GM18951 (cell line): ENCODE measurements around the gene EDEM3.

Experiments
- POLR2A ChIP-seq: IDR thresholded peaks from 4 replicates; pipeline ENCODE4 v1.6.1; 2011; ENCODE audit warnings: mild to moderate bottlenecking; ENCODE audit not compliant: insufficient read length, insufficient read depth; ENCODE audit errors: extremely low read depth
- in situ Hi-C: fragments of 300-500 bp; cut with MboI; formaldehyde crosslinking; loops from one replicate; pipeline ENCODE4 v1.12.0; 2022; ENCODE audit warnings: low sequenced_read_pairs, mixed read lengths, inconsistent platforms; ENCODE audit not compliant: unreplicated experiment

The EDEM3 gene

GRCh38 chr1:184757891-184758290 is 3.2 kb upstream of the EDEM3 start:
- no peak for TF ChIP-seq POLR2A
- in situ Hi-C loops, result no loop called here

DNA sequence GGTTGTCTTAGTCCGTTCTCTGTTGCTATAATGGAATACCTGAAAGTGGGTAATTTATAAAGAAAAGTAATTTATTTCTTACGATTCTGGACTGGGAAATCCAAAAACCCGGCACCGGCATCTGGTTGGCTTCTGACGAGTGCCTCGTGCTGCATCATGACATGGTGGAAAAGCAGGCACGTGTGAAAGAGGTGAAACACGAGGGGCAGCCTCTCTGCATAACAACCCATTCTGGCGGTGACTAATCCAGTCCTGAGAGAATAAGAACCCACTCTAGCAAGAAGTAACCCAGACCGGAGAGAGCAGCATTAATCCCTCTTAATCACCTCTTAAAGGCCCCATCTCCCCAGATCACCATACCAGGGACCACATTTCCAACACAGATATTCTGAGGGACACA is 2.7 kb upstream of the EDEM3 start:
- no peak for TF ChIP-seq POLR2A

DNA sequence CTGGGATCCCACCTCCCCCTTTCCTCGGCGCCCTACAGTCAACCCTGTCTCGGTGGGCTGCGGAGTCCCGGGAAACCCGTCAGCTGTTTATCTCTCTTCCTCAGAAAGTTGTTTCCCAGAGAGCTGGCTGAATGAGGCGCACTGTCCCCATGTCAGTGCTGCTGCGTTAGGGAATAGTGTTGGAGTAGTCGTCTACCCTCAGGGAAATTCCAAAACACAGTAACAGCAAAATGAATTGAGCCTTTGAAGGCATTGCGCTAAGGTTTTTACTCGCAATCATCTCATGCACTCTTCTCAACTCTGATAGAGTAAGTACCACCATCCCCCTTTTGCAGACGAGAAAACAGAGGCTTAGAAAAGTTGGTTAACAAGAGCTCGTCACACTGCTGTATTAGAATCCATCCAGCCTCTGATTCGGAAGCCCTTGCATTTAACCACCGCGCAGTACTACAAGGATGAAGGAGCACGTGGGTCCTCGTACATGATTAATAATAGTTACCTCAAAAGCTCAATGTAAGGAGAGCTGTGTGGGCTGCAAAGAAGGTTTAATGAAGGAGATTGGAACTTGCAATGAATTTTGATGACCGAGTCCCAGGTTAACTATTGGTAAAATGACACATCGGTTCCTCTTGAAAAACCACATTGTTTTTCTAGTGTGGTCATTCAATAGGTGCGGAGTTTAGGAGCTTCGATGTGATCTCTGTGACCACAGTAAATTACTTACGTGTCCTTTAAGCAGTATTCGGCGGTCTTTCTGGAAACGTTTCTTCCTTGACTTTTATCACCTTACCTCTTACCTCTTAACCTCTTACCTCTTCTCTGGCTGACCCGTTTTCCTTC is 788 bp upstream of the EDEM3 start:
- in situ Hi-C loops, result no loop called here
- no peak for TF ChIP-seq POLR2A

More for the DNA sequence above, 2.7 kb upstream of the EDEM3 start:
- in situ Hi-C loops, result no loop called here

DNA sequence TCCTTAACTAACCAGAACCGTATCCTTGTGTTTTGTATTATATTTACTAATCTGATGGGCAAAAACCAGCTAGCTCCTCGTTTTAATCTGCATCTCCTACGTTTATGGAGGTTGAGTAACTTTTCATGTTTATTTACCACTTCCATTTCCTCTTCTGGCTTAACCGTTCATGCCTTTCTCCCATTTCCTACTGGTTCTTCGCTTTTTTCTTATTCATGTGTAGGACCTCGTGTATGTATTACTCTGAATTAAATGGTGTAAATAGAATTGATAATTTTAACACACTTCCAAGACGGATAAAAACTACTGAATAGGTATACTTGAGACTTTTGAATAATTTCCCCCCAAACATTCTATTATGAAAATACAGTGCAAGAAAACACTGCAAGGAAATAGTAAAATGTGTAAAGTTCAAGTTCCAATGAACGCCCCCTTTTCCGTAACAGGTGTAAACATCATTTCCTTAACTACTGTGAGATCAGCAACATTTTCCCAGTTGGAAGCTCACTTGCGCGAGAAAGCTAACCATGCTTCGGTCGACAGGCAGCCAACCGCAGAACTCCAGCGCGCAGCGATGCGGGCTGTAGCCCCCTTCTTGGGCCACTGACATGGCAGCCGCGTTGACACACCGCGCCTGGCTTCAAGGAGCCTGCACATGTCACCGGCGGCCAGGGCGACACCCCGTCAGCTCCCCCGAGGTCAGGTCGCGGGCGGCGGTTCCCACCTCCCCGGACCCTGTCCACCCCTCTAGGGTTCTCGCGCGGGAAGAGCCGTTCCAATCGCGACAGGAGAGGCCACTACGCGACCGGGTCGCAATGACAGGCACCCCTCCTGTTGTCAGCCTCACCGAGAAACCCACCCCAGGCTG is 816 bp downstream of the EDEM3 start:
- in situ Hi-C loops, result no loop called here
- TF ChIP-seq POLR2A, result no peak

- in situ Hi-C loops, result no loop called here
- TF ChIP-seq POLR2A, result no peak
Measured at GRCh38 chr1:184753117-184753516, 1.5 kb downstream of the EDEM3 start.

DNA sequence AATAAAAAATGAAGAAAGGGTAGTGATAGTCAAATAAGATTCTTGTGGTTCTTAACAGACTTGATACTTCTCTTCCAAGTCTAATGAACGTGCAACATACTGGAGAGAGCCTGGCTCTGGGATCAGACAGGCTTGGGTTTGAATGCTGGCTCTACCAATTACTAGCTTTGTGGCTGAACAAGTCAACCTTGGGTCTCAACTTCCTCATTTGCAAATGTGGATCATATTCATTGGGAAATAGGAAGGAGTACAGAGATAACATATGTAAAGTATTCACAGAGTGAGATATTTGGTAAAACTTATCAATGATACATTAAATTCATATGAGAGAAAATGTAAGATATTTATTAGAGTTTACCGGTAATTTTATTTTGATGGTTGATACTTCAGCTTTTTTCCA is 2.0 kb downstream of the EDEM3 start:
- in situ Hi-C loops, result no loop called here

DNA sequence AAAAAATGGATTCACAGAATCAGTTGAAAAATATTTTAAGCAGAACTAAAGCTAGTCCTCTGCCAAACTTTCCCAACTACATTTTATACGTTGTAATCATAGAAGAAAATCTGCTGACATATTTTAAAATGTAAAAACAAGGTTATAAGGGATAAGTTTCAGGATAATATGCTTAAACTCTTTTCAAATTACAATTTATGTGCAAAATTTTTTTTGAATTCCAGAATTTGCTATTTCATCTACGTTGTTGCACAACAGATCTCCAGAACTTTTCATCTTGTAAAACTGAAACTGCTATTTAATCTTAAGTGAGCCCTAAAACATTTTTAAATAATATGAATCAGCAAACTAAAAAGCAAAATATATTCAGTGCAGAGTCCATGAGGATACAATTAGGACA is 5.9 kb downstream of the EDEM3 start:
- in situ Hi-C loops, result no loop called here
- TF ChIP-seq POLR2A, result no peak

More for the DNA sequence above, 2.0 kb downstream of the EDEM3 start:
- no peak for TF ChIP-seq POLR2A

DNA sequence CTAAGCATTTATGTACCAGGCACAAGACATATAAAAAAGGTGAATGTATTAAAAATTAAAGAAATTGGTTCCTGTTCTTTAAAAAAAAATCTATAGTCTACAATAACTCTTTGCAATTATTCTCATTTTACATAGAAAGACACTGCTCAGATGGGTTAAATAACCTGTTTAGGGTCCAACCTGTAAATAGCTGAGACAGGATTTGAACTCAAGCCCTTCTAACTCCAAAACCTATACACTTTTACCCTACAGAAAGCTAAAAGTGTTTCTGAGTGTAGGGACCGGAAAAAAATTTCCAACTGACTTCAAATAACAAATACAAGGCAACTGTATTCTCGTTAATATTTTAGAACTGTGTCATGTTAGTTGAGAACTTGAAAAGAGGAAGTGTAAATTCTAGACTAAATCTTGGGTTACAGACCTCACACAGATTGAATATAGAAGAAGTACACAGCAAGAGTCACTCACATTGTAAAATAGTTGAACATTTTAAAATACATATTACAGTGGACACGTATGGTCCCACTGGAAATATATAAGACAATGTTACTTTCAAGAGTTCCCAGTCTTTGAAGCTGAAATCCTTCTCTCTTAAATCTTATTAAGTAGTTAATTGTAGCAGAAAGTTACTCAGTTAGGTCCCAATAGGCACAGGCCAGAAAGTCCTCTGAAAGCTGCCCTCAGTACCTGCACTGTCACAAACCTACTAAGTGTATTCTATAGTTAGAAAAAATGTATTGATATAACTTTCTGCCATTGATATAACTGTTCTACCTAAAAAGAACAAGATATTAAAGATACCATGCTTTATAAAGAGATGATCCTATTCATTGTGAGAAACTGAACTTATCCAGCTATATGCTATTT is 7.3 kb downstream of the EDEM3 start:
- in situ Hi-C loops, result no loop called here
- TF ChIP-seq POLR2A, result no peak

- in situ Hi-C loops, result no loop called here
- TF ChIP-seq POLR2A, result no peak
Measured at GRCh38 chr1:184745929-184746638, 8.6 kb downstream of the EDEM3 start.

GRCh38 chr1:184745110-184745509 is 9.5 kb downstream of the EDEM3 start:
- TF ChIP-seq POLR2A, result no peak
- in situ Hi-C loops, result no loop called here

- in situ Hi-C loops, result no loop called here
- no peak for TF ChIP-seq POLR2A
Measured at GRCh38 chr1:184743062-184743756, 11.4 kb downstream of the EDEM3 start.

DNA sequence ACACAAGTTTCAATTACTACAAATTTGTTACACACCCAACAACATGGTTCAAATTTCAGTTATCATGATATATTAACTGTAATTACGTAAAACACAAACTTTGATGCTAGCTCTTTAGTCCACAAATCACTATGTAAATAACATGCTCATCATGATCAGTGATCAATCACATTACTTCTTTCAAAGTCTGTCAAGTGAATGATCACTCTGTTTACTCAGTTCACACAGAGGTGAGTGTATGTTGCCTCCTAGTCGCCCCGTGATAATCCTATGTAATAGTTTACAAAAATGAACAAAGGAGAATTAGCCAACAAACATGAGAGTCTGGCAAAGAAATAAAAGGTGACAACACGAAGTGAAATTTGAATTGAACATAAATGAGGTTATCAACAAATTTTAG is 14.3 kb downstream of the EDEM3 start:
- in situ Hi-C loops, result no loop called here
- no peak for TF ChIP-seq POLR2A
